ENCODE results near the gene ITGA6. TPM values are rescaled to one million over a fixed set of nuclear protein-coding genes. Genes with fewer than 3 reads are reported as not detected.

ITGA6 gene
- total RNA-seq, 6 donors from 2014 or later = 38.1 to 99.7 (median 57.9) TPM

GRCh38 chr2:172510088-172510487, 82.7 kb downstream of the ITGA6 start:
- Histone ChIP-seq H3K27ac (no peak overlapping the region), H3K4me3 (no peak overlapping the region), H3K4me1 (no peaks in the 10 kb centered on the region), H3K36me3 (peaks cover 0 to 19% (median 0%) of the 10 kb centered on the region in 4 donors), H3K27me3 (no peaks in the 10 kb centered on the region), H3K9me3 (peaks cover 0 to 25% (median 22%) of the 10 kb centered on the region in 4 donors)
- ATAC-seq (ENCODE audit: low FRiP score in 2 of 2) = no peak
- WGBS, 2 donors = 63 to 69% methylated on average over 6 of the region's 6 CpGs
- TF ChIP-seq CTCF (IDR thresholded peaks at IDR 0.05) (no peak), POLR2A (IDR thresholded peaks at IDR 0.05) (no peak), POLR2AphosphoS5 (IDR thresholded peaks at IDR 0.05) (no peak), EP300 (IDR thresholded peaks at IDR 0.05) (no peak)
- DNase-seq = no peak

GRCh38 chr2:172510548-172510947, 83.2 kb downstream of the ITGA6 start:
- no peak for ATAC-seq (ENCODE audit: low FRiP score in 2 of 2)
- Histone ChIP-seq H3K4me1 (no peaks in the 10 kb centered on the region), H3K27ac (no peak overlapping the region), H3K9me3 (peaks cover 0 to 25% (median 22%) of the 10 kb centered on the region in 4 donors), H3K36me3 (peaks cover 0 to 16% (median 0%) of the 10 kb centered on the region in 4 donors), H3K27me3 (no peaks in the 10 kb centered on the region), H3K4me3 (no peak overlapping the region)
- DNase-seq = no peak
- WGBS, 2 donors = 84 to 87% methylated on average over 5 of the region's 5 CpGs
- TF ChIP-seq CTCF (IDR thresholded peaks at IDR 0.05) (no peak), POLR2A (IDR thresholded peaks at IDR 0.05) (no peak), POLR2AphosphoS5 (IDR thresholded peaks at IDR 0.05) (no peak), EP300 (IDR thresholded peaks at IDR 0.05) (no peak)

- Histone ChIP-seq H3K27me3 (no peaks in the 10 kb centered on the region), H3K9me3 (peaks cover 0 to 25% (median 22%) of the 10 kb centered on the region in 4 donors), H3K36me3 (peaks cover 0 to 7% (median 0%) of the 10 kb centered on the region in 4 donors), H3K27ac (no peak overlapping the region), H3K4me1 (no peaks in the 10 kb centered on the region), H3K4me3 (no peak overlapping the region)
- WGBS, 2 donors = 83 to 90% methylated on average over 5 of the region's 5 CpGs
- ATAC-seq (ENCODE audit: low FRiP score in 2 of 2) = no peak
- TF ChIP-seq POLR2A (IDR thresholded peaks at IDR 0.05) (no peak), CTCF (IDR thresholded peaks at IDR 0.05) (no peak), EP300 (IDR thresholded peaks at IDR 0.05) (no peak), POLR2AphosphoS5 (IDR thresholded peaks at IDR 0.05) (no peak)
- DNase-seq = no peak
These were observed 85.6 kb downstream of the ITGA6 start for GRCh38 chr2:172512810-172513523.

- no peaks in the 10 kb centered on the region for H3K27me3 ChIP-seq
- 86 to 99% methylated on average over 6 of the region's 6 CpGs for WGBS, 2 donors
- DNase-seq = peak in 1 of 2 donors; percentile 12
- peaks cover 0 to 4% (median 0%) of the 10 kb centered on the region in 4 donors for H3K36me3 ChIP-seq
- H3K27ac ChIP-seq = no peak overlapping the region
- H3K4me3 ChIP-seq = no peak overlapping the region
- no peaks in the 10 kb centered on the region for H3K4me1 ChIP-seq
- TF ChIP-seq EP300 (IDR thresholded peaks at IDR 0.05) (no peak), CTCF (IDR thresholded peaks at IDR 0.05) (no peak), POLR2A (IDR thresholded peaks at IDR 0.05) (no peak), POLR2AphosphoS5 (IDR thresholded peaks at IDR 0.05) (no peak)
- H3K9me3 ChIP-seq = peaks cover 0 to 25% (median 22%) of the 10 kb centered on the region in 4 donors
- no peak for ATAC-seq (ENCODE audit: low FRiP score in 2 of 2)
These were observed 86.1 kb downstream of the ITGA6 start for GRCh38 chr2:172513524-172513900.

All from upper lobe of left lung (tissue), 6 donors.